GM15510 (cell line): ENCODE results near the gene TXNRD2.

ENCODE experiments used
- POLR2A ChIP-seq: IDR thresholded peaks from 3 replicates; pipeline ENCODE4 v1.6.1; 2011; ENCODE audit warnings: borderline replicate concordance; ENCODE audit not compliant: insufficient read length; ENCODE audit errors: extremely low read depth

The TXNRD2 gene

GRCh38 chr22:19915287-19915954, 26.2 kb downstream of the TXNRD2 start:
- no peak for TF ChIP-seq POLR2A

- no peak for TF ChIP-seq POLR2A
Measured at GRCh38 chr22:19914201-19914943, 27.2 kb downstream of the TXNRD2 start.

- no peak for TF ChIP-seq POLR2A
Measured at GRCh38 chr22:19913337-19913936, 28.2 kb downstream of the TXNRD2 start.

- no peak for TF ChIP-seq POLR2A
Measured at GRCh38 chr22:19912271-19912999, 29.2 kb downstream of the TXNRD2 start.

- TF ChIP-seq POLR2A = no peak
Measured at GRCh38 chr22:19911540-19912270, 29.9 kb downstream of the TXNRD2 start.

GRCh38 chr22:19910180-19910744, 31.4 kb downstream of the TXNRD2 start:
- no peak for TF ChIP-seq POLR2A

GRCh38 chr22:19909350-19910179, 32.1 kb downstream of the TXNRD2 start:
- no peak for TF ChIP-seq POLR2A

GRCh38 chr22:19905347-19906276, 36.0 kb downstream of the TXNRD2 start:
- TF ChIP-seq POLR2A = no peak

GRCh38 chr22:19904935-19905334, 36.7 kb downstream of the TXNRD2 start:
- no peak for TF ChIP-seq POLR2A

- no peak for TF ChIP-seq POLR2A
Measured at GRCh38 chr22:19904174-19904856, 37.3 kb downstream of the TXNRD2 start.

- no peak for TF ChIP-seq POLR2A
Measured at GRCh38 chr22:19903513-19903912, 38.1 kb downstream of the TXNRD2 start.

- TF ChIP-seq POLR2A = no peak
Measured at GRCh38 chr22:19903031-19903430, 38.6 kb downstream of the TXNRD2 start.
